Measurements from ENCODE around the gene NEK2.
"Not testable (repeated sequence)": the region's sequence is repeated elsewhere in the genome, so short reads cannot be mapped to it uniquely, and the experiment has no call there.

NEK2 gene

DNA sequence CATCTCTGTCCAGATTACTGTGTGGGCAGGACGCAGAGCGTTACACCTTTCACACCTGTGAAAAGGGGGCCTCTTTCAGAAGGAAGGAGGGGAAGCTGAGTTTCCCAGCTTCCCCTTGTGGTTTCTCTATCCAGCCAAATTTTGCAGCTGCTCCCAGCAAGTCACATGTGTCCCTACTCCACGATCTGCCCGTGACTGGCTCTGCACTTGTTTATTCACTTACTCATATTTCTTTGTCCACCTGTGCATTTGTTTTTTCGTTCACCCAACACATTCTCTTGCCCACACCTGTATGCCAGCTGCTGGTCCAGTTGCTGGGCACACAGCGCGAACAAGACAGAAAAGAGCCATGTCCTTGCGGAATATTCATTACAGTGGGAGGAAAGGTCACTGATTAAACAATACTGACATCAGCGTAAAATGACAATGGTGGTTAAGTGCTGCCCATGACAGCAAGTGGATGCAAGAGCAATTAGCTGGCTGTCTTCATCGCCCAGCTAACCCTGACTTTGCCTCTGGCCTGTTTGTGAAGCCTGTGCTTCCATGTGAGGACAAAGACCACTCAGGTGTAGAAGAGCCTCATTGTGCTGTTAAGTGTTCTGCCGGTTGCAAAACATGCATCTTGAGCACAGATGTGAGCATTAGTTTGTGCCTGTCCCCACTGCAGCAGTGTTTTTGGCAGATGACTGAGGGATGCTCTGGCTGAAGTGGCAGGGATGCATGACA is 28.6 kb upstream of the NEK2 start:
- no peaks in the 10 kb centered on the region for H3K9me3 Mint-ChIP-seq
- H3K36me3 Mint-ChIP-seq (ENCODE audit: low read depth): no peaks in the 10 kb centered on the region
- no peak overlapping the region for H3K4me3 Mint-ChIP-seq
- peaks cover 30% of the 10 kb centered on the region for H3K27me3 Mint-ChIP-seq (ENCODE audit: low read depth)
- H3K4me1 Mint-ChIP-seq (ENCODE audit: low read depth): no peaks in the 10 kb centered on the region
- peak overlapping the region; percentile 34 for H3K27ac Mint-ChIP-seq

DNA sequence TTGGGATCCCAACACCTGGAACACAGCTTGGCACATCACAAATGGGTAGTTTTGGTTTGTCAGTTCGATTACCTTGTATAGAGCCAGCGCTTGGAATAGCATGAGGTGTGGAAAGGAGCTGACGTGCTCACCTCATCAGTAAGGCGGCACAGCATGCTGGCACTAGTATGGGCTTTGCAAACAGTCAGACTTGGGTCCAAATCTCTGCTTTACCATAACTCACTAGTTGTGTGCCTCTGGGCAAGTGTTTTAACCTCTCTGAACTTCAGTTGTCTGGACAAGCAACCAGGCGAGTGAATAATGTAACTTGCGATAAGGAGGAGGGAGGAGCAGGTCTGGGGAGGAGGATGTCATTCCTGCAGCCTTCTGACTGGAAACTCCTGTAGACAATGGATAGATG is 26.3 kb upstream of the NEK2 start:
- Mint-ChIP-seq H3K36me3 (ENCODE audit: low read depth) (no peaks in the 10 kb centered on the region), H3K27me3 (ENCODE audit: low read depth) (peaks cover 30% of the 10 kb centered on the region), H3K27ac (no peak overlapping the region), H3K4me1 (ENCODE audit: low read depth) (peaks cover 13% of the 10 kb centered on the region), H3K9me3 (no peaks in the 10 kb centered on the region), H3K4me3 (no peak overlapping the region)

DNA sequence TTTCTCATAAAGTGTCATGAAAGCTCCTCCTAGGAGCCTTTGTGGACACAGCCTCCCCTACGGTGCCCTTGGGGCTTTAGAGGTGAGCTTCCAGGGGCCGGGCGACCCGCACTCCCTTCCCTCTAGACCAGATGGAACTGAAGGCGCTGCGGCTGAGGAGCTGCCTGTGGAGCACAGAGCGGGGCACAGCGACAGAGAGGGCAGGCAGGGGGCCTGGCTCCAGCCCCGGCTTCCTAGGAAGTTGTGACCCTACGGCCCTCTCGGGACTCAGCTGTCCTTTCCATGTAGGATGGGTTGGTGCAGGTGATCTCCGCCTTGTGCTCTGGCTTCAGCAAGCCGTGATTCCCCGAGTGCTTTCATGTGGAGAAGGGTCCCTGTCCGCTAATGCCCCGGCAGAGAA is 23.6 kb upstream of the NEK2 start:
- Mint-ChIP-seq H3K27me3 (ENCODE audit: low read depth) (peaks cover 30% of the 10 kb centered on the region), H3K4me1 (ENCODE audit: low read depth) (peaks cover 30% of the 10 kb centered on the region), H3K36me3 (ENCODE audit: low read depth) (no peaks in the 10 kb centered on the region), H3K4me3 (no peak overlapping the region), H3K9me3 (peaks cover 3% of the 10 kb centered on the region), H3K27ac (no peak overlapping the region)

DNA sequence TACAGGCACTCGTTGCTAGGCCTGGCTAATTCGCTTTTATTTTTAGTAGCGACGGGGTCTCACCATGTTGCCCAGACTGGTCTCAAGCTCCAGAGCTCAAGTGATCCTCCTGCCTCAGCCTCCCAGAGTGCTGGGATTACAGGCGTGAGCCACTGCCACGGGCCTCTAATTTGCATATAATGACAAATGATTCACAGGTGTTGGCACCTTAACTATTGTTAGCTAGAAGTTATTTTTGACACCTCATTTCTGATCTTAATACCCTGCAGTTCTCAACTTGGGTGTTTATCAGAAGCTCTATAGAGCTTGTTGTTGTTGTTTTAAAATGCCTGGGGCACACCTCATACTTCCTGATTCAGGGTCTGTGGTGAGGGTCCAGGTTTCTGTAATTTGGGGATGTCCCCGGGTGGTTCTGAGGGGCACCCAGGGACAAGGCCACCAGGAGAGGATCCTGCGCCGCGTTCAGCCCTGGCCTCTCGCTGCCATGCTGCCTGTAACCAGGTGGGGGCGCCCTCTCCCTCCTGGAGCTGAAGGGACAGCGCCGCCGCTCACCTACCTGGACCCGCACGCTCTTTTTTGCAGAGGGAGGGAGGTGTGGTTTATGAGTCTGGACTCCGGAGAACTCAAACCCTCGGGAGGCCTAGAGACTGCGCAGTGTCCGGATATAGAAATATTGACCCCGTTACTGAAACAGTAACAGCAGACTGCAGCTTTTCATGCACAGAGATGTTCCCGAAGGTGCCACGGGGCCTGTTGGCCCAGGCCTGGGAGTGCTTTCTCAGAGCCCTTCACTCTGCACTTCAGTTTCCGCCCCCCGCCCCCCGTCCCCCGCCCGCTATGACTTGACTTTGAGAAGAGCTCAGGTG is 23.0 kb upstream of the NEK2 start:
- H3K4me1 Mint-ChIP-seq (ENCODE audit: low read depth): peaks cover 30% of the 10 kb centered on the region
- no peaks in the 10 kb centered on the region for H3K36me3 Mint-ChIP-seq (ENCODE audit: low read depth)
- peaks cover 4% of the 10 kb centered on the region for H3K9me3 Mint-ChIP-seq
- H3K27me3 Mint-ChIP-seq (ENCODE audit: low read depth): peaks cover 30% of the 10 kb centered on the region
- no peak overlapping the region for H3K27ac Mint-ChIP-seq
- peak overlapping the region; percentile 28 for H3K4me3 Mint-ChIP-seq

DNA sequence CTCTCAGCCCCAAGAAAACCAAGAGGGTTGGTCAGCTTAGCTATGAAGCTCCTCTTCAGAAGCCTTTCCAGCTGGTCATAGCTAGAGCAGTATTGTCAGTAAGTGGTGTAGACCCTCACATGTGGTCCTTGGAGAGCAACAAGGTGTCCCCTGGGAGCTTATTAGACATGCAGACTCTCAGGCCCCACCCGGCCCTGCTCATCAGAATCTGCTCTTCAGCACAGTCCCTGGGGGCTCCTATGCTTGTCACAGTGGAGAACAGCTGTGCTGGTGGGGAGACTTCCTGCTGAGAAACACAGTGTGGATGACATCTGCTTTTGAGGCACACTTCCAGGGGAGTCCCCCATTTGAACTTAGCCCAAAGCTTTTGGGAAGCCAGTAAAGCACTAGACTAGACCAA is 21.9 kb upstream of the NEK2 start:
- H3K4me1 Mint-ChIP-seq (ENCODE audit: low read depth): peaks cover 30% of the 10 kb centered on the region
- no peaks in the 10 kb centered on the region for H3K36me3 Mint-ChIP-seq (ENCODE audit: low read depth)
- H3K9me3 Mint-ChIP-seq: peaks cover 4% of the 10 kb centered on the region
- no peak overlapping the region for H3K27ac Mint-ChIP-seq
- H3K27me3 Mint-ChIP-seq (ENCODE audit: low read depth): peaks cover 29% of the 10 kb centered on the region
- H3K4me3 Mint-ChIP-seq: no peak overlapping the region

DNA sequence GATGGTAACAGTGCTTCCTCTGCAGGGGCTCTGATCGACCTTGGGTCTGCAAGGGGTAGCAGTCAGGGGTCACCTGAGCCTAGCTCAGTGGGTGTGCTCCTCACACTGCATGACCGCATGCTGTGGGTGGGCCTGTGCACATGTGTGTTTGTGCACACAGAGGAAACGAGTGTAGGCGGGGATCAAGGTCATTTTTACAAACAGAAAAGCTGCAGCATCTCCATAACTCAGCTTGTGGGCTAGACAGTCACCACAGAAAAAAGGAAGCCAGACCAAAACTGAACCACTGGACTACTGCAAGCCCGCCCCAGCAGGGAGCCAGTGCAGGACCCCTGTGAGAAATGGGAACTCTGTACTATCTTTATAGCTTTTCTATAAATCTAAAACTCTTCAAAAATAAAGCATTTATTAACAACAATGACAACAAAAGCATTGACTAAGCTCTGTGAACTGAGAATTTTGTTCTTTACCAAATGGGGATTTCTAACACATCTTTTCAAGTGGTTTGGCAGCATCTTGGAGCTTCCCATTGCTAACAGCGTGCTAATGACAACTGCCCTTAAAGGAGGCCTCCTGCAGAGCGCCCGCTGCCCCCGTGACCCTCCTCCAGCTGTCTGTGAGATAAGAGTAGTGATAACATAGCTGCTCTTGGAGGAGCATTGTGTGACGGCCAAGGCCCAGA is 19.9 kb upstream of the NEK2 start:
- peaks cover 4% of the 10 kb centered on the region for H3K9me3 Mint-ChIP-seq
- no peak overlapping the region for H3K27ac Mint-ChIP-seq
- H3K27me3 Mint-ChIP-seq (ENCODE audit: low read depth): peaks cover 12% of the 10 kb centered on the region
- no peak overlapping the region for H3K4me3 Mint-ChIP-seq
- H3K4me1 Mint-ChIP-seq (ENCODE audit: low read depth): peaks cover 30% of the 10 kb centered on the region
- H3K36me3 Mint-ChIP-seq (ENCODE audit: low read depth): no peaks in the 10 kb centered on the region

DNA sequence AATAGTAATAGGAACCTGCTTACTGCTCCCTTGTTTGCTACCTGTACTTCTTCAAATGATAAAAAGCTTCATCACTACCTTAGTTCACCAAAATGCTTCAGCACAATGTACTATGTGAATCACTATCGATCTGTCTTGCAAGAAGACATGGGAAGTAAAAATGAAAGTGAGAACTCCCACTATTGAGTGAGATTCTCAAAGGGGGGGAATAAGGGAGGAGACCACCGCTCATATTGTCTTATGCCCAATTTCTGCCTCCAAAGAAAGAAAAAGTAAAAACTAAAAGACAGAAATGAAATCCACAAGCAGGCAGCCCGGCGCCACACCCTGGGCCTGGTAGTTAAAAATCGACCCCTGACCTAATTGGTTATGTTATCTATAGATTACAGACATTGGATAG is 18.5 kb upstream of the NEK2 start:
- not testable (repeated sequence) for H3K27me3 Mint-ChIP-seq (ENCODE audit: low read depth); H3K4me3 Mint-ChIP-seq; H3K27ac Mint-ChIP-seq; H3K9me3 Mint-ChIP-seq; H3K36me3 Mint-ChIP-seq (ENCODE audit: low read depth)
- peaks cover 31% of the 10 kb centered on the region for H3K4me1 Mint-ChIP-seq (ENCODE audit: low read depth)

DNA sequence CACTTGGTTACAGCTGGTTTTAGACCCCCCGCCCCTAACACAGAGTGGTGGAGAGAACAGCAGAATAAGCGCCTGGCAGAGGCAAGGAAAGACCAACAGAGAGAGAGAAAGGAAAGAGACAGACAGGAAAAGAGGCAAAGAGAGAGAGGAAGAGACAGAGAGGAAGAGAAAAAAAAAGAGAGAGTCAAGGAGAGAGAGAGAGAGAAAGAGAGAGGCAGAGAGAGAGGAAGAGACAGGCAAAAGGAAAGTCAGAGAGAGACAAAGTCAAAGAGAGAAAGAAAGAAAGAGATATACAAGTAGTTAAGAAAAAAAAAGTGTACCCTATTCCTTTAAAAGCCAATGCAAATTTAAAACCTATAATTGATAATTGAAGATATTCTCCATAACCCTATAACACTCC is 13.0 kb upstream of the NEK2 start:
- Mint-ChIP-seq H3K4me1 (ENCODE audit: low read depth) (peaks cover 18% of the 10 kb centered on the region), H3K9me3 (no peaks in the 10 kb centered on the region), H3K4me3 (peak overlapping the region; percentile 36), H3K36me3 (ENCODE audit: low read depth) (no peaks in the 10 kb centered on the region), H3K27ac (peak overlapping the region; percentile 0), H3K27me3 (ENCODE audit: low read depth) (peaks cover 11% of the 10 kb centered on the region)

DNA sequence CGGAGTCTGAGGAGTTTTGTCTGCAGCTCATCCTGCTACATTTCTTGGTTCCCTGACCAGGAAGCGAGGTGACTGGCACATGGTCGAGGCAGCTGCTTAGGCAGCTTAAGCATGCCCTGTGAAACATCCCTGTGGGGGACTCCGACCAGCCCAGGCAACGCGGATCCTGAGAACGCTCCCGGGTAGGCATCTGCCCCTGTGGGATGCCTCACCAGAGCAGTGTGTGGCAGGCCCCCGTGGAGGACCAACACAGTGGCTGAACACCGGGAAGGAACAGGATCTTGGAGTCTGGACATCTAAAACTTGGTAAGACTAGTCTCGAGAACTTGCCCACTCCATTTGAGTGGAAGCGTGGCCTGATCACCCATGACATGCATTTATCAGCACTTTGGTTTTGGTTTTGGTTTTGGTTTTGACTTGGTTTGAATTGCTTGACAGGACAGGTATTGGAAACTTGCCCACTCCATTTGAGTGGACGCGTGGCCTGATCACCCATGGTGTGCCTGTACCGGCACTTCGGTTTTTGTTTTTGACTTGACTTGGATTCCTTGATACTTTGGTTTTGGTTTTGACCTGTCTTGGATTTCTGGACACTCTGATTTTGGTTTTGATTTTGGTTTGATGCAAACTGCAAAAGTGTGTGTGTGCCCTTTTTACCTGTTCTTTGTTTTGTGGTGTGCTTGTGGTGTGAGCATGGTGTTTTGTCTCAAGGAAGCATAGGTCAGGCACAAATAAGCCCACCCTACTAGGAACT is 12.2 kb upstream of the NEK2 start:
- Mint-ChIP-seq H3K27me3 (ENCODE audit: low read depth) (peaks cover 11% of the 10 kb centered on the region), H3K4me3 (peak overlapping the region; percentile 36), H3K36me3 (ENCODE audit: low read depth) (no peaks in the 10 kb centered on the region), H3K9me3 (no peaks in the 10 kb centered on the region), H3K4me1 (ENCODE audit: low read depth) (peaks cover 18% of the 10 kb centered on the region), H3K27ac (peak overlapping the region; percentile 29)

DNA sequence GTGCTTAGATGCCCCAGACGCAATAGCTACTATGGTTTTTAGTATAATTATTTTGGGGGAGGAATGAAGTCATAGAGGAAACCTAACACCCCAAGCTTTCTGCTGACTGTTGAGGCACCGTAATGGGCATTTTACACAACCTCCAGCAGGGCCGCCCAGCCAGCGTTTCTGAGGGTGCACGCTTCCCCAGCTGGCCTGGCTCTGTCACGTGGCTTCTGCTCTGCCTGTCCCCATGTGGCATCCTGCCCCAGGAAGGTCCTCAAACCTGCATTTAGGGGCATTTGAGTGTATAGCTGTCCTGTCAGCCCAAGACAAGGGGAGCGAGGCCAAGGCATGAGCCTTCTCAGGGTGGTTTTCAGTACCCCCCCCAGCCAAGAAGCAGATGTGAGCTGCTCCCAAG is 10.4 kb upstream of the NEK2 start:
- peaks cover 22% of the 10 kb centered on the region for H3K4me1 Mint-ChIP-seq (ENCODE audit: low read depth)
- H3K4me3 Mint-ChIP-seq: no peak overlapping the region
- H3K27ac Mint-ChIP-seq: no peak overlapping the region
- no peaks in the 10 kb centered on the region for H3K9me3 Mint-ChIP-seq
- H3K27me3 Mint-ChIP-seq (ENCODE audit: low read depth): peaks cover 11% of the 10 kb centered on the region
- no peaks in the 10 kb centered on the region for H3K36me3 Mint-ChIP-seq (ENCODE audit: low read depth)

DNA sequence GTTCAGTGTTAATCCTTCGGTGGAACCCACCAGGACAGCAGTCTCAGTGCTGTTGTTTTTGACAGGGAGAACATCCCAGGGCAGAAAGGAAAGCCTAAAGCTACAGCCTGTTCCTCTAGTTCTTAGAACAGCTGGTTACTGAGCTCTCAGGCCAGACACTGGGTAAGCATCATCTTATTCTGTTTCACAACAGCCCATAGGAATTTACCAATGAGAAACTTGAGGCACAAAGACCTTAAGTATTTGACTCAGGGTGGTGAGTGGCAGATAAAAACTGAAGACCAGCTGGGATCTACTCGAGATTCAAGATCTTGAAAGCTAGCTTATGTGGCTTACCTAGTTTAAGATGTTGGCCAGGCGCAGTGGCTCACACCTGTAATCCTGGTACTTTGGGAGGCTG is 9.4 kb upstream of the NEK2 start:
- Mint-ChIP-seq H3K27me3 (ENCODE audit: low read depth) (peaks cover 6% of the 10 kb centered on the region), H3K36me3 (ENCODE audit: low read depth) (no peaks in the 10 kb centered on the region), H3K4me1 (ENCODE audit: low read depth) (peaks cover 25% of the 10 kb centered on the region), H3K9me3 (no peaks in the 10 kb centered on the region), H3K4me3 (no peak overlapping the region), H3K27ac (no peak overlapping the region)

DNA sequence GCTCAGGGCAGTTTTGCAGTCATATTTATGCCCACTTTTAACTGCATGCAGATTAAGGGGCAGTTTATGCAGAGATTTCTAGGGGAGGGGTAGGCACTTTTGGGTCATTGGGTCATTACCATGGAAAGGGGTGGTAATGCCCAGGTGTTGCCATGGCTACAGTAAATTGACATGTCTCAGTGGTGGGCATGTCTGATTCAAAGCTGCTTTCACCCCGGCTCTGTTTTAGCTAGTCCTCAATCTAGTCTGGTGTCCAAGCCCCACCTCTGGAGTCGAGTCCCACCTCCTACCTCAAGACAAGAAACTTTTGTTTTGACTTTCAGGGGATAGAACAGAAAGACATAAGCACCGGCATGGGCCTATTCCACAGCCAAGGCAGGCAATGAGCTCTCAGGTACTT is 8.9 kb upstream of the NEK2 start:
- Mint-ChIP-seq H3K36me3 (ENCODE audit: low read depth) (no peaks in the 10 kb centered on the region), H3K27me3 (ENCODE audit: low read depth) (peaks cover 6% of the 10 kb centered on the region), H3K9me3 (no peaks in the 10 kb centered on the region), H3K27ac (no peak overlapping the region), H3K4me3 (no peak overlapping the region), H3K4me1 (ENCODE audit: low read depth) (peaks cover 24% of the 10 kb centered on the region)

DNA sequence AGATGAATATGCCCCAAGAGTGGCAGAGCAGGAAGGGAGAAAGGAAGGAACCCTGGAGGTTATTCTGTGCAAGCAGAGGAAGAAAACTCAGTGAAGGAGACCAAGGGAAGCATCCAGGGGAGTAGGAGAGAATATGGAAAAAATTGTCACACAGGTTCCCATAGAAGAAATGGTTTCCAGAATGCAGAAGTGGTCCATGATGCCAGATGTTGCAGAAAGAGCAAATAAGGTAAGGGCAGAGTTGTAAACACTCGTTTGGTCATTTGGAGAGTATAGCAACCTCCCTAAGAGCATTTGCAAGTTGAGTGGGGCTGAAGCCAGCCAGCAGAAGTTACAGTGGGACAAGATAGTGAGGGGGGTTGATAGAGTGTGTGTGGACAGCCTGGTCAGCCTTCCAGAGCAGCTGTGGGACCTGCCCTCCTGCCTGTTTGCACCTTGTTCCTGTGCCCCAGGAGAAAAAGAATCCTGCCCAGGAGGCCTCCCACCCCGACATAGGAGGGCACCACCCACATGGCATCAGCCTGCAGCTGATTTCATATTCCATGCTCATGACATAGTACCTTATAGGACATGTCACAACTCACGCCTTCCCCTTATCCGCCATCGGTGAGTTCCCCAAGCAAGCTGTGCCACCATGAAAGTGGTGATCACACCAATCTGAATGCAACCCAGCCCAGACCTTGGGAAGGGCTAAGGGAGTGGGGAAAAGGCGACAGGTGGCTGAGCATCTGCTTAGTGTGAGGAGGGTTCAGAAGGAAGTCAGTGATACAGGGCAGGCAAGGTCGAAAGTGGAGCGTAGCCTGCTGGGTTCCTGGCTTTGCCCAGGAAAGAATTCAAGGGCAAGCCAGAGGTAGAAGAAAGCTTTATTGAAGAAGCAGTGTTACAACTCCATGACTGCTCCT is 8.2 kb upstream of the NEK2 start:
- no peaks in the 10 kb centered on the region for H3K36me3 Mint-ChIP-seq (ENCODE audit: low read depth)
- H3K27me3 Mint-ChIP-seq (ENCODE audit: low read depth): peaks cover 5% of the 10 kb centered on the region
- no peaks in the 10 kb centered on the region for H3K9me3 Mint-ChIP-seq
- no peak overlapping the region for H3K4me3 Mint-ChIP-seq
- peaks cover 22% of the 10 kb centered on the region for H3K4me1 Mint-ChIP-seq (ENCODE audit: low read depth)
- H3K27ac Mint-ChIP-seq: no peak overlapping the region
